Measurements from ENCODE around the gene BOC.

DNA sequence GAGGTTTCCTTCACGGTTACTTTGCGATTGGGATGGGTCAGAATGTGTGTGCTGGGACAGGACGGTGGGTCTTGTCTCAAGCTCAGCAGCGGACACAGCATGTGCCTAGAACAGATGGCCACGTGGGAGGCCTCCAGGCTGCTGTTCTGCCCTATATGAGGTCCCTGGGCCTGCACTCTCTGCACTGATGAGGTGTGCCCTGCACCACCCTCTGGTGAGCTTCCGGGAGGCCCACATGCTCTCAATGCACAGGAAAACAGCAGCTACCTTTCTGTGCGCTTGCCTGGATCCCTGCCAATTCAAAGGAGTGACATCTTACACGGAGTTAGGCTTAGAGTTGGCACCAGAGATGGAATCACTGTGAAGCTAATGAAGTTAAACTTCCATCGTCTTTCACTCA, 59.8 kb downstream of the BOC start:
- no peak for TF ChIP-seq CTCF (conservative IDR thresholded peaks at IDR 0.05; ENCODE audit: low read depth, low read length)
- no peak for TF ChIP-seq CEBPB (IDR thresholded peaks at IDR 0.05; ENCODE audit: low read depth, low read length)
